Activated CD8-positive, alpha-beta memory T cell treated with anti-CD3 and anti-CD28 coated beads, Interleukin-2, amount 50 U/mL, for 4 hours (primary cell): ENCODE data around the gene TPH1.

Source experiments
- DNase-seq: peaks from one replicate; pipeline ENCODE4 v3.0.0-alpha.2; 2020

The TPH1 gene

DNA sequence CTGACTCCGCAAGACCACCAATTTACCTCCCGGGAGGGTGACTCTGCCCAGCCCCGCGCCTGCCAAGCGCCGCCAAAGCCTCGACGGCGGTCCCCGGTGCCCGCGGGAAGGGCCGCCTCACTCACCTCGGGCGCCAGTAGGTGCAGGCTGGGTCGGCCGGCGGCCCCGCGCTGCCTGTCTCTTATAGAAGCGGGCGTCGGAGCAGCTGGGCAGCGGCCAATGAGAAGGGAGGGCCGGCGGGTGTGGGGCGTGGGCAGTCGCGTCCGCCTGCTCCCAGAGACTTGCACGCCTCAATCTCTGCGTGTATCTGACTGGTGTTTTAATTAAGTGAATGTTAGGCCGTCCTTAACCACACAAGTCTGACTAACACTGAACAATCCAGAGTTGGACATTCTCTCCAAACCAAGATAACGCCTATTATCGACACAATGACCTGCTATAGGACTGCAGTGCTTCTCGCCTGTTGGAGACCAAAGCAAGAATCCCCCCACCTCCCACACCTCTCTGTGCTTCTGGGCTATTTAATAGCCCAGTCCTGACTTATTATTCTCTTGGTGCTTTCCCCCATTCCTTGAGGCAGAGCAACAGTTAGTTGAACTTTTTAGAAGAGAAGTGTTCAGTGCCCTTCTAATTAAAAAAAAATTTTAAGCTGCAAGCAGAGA is at the start of gene TPH1:
Gene TPH1, minus strand, starts transcription at position 154 of the 662 bp plus-strand sequence. CDS start 5,507 bp downstream, outside the sequence.
- no peak for DNase-seq

GRCh38 chr11:18093959-18094358 is 47.9 kb upstream of the TPH1 start:
- no peak for DNase-seq

- DNase-seq, result no peak
These were observed 45.7 kb upstream of the TPH1 start for GRCh38 chr11:18091731-18092130.

DNA sequence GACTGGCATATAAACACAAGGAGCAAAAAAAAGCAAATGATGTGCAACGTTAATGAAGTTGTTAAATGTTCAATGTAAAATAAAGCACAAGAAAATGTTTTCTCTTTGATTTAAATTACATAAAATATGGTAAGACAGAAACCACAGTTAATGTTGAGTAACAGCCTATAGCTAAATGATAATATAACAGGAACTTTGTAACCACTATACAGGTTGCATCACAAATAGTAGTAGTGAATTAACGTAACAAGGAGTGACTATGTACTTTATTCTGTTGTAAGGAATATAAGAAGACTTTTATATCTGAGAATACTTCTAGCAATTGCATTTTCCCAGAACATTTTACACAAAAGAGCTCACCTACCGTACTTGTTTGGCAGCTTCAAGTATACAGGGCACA is 42.9 kb upstream of the TPH1 start:
- DNase-seq, result no peak

DNA sequence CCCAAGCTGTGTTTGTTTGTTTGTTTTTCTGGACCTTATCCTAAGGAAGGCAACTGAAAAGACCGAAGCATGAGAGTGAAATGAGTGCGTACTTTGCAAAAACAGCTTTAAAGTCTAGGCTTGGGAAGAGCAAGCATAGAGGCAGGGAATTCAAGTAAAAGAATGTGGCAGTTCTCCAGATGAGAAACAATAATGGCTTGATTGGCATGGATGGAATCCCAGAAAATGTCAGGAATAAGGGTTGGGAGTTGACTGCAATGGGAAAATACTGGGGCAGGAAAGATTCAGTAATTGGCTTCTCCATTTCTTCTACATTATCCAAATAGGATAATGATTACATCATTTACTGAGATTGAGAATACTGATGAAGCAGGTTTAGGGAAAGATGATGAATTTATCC is 42.3 kb upstream of the TPH1 start:
- no peak for DNase-seq

DNA sequence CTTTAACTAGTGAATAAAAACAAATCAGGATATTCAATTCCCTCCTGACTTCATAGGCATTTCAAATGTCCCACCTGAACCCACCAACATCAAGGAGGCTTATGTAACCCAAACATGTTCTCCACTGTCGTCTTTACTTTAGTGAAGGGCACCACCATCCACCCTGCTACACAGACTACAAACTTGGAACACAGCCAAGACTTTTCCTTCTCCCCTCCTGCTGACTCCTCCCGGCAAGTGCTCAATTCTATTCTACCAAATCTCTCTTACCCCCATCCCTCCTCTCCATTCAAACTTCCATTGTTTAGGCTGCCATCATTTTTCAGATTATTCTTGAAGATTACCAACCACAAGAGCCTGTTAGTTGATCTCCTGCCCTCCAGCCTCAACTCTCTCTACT is 35.5 kb upstream of the TPH1 start:
- DNase-seq, result no peak

GRCh38 chr11:18080451-18080850 is 34.4 kb upstream of the TPH1 start:
- DNase-seq, result no peak

GRCh38 chr11:18078909-18079308 is 32.8 kb upstream of the TPH1 start:
- DNase-seq, result no peak

- no peak for DNase-seq
These were observed 29.4 kb upstream of the TPH1 start for GRCh38 chr11:18075444-18075843.

DNA sequence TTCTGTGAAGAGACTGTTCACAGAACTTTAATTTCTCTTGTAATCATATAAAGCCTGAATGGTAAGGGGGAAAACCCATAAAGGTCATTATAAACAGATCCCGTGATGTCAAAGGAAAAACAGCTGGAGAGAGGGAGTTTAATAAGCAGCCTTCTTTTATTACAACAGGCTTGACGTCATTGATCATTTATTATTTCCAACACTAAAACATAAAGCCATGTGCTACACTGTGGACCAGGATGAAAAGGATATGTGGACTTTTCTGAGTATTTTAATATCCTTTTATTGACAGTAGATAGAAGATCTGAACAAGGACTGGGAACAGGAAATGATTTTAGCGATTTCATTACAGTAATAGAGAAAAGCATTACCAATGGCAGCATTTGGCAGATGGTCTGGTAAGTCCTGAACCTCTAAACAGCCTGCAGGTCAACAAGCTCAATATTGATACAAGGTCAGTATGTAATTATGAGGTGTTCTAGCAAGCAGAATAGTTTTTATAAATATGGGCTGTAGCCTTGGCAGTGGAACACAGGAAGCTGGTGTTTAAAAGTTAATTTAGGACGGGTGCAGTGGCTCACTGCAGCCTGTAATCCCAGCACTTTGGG is 25.1 kb upstream of the TPH1 start:
- no peak for DNase-seq

GRCh38 chr11:18067372-18067771 is 21.3 kb upstream of the TPH1 start:
- DNase-seq, result no peak

GRCh38 chr11:18066626-18067025 is 20.6 kb upstream of the TPH1 start:
- DNase-seq, result no peak

DNA sequence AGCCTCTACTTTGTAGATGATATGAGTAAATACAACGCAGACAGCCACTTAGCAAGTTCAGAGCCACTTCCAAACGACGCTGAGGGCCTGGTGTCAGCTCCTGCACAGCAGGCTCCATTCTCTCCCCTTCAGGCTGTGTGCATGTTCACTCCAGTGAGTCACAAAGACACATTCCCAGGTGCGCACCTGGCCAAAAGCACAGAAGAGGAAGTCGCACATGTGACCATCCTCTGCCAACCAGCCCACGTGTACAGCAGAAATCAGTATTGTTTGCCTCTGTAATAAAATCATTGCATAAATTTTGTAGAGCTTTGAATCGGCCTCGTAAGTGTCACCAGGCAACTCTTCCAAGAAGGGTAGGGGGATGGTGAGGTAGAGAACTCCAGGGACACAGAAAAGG is 19.5 kb upstream of the TPH1 start:
- no peak for DNase-seq

- no peak for DNase-seq
These were observed 18.5 kb upstream of the TPH1 start for GRCh38 chr11:18064450-18065054.

DNA sequence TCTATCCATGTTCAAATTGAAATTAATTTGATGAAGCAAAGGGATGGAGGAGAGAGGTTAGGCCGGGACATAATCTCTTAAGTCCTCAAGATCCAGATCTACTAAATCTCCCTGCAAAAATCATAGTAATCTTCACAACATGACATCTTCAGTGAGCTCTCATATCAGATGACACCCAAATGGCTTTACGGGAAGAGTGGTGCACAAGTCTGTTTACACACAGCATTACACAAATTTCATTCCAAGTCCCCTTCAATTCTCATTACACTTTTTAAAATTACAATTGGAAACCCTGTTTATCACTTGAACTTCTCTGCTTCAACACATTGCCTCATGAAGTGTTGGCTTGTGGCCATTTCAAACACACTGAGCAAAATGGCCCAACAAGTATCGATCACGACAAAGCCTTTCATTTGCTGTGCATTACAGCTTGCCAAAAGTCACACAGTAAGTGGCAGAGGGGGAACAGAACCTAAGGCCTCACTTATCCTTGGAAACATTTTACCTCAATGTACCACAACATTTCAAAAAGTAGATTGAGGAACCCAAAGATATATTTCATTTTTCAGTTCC is 17.9 kb upstream of the TPH1 start:
- no peak for DNase-seq

- DNase-seq, result no peak
These were observed 17.1 kb upstream of the TPH1 start for GRCh38 chr11:18063125-18063524.

GRCh38 chr11:18061351-18061750 is 15.3 kb upstream of the TPH1 start:
- no peak for DNase-seq

DNA sequence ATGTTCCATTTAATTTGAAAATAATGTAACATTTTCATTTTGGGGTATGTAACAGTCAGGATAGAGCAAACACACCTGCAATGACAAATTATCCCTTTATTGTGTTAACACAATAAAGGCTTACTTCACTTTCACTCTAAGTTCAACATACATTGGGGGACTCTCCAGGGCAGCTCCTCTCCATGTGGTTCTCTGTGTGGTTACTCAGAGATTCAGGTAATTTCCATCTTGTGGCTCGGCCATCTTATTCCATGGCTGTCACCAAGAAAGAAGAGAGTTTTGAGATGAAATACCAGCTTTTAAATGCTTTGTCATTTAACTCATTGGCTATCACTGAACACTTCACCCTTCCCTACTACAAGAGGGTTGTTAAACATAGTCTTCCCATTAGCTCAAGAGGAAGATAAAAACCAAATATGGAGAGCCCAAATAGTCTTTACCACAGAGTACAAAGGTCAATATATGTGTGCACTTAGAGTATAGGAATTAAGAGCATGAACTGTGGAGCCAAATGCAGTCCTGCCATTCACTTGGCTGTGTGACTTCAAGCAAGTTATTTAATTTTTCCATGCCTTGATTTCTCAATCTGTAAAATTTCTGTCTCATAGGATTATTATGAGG is 10.6 kb upstream of the TPH1 start:
- no peak for DNase-seq

DNA sequence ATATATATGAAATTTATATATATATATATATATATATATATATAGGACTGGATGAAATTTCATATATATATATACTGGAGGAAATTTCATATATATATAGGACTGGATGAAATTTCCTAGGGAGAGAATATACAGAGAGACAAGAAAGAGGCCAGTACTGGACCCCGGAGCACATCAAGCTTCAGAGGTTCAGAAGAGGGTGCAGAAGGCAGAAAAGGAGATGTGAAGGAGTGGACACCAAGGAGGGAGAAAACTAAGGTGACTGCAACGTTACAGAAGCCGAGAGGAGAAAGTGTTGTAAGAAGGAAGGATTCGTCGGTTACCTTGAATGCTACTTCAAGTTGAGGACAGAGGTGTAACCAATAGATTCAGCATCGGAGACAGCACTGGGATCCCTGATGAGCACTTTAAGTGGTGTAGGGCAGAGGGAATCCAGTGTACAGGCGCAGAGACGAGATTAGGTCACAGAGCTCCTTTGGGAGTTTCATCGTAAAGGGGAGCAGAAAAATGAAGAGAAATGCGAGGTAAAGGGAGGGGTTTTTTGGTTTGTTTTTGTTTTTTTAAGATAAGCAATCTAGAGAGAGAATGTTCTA is 8.5 kb upstream of the TPH1 start:
- no peak for DNase-seq

DNA sequence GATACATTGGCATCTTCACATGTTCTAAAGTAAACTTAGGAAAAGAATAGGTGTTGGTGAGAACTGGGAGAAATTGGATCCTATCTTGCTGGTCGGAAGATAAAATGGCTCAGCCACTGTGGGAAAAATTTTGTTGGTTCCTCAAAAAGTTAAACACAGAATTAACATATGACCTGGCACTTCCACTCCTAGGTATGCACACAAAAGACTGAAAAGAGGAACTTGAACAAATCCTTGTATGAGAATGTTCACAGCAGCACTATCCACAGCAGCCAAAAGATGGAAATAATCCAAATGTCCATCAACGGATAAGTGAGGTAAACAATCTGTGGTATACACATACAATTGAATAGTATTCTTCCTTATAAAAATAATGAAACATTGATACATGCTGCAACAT is 4.8 kb upstream of the TPH1 start:
- DNase-seq, result no peak

DNA sequence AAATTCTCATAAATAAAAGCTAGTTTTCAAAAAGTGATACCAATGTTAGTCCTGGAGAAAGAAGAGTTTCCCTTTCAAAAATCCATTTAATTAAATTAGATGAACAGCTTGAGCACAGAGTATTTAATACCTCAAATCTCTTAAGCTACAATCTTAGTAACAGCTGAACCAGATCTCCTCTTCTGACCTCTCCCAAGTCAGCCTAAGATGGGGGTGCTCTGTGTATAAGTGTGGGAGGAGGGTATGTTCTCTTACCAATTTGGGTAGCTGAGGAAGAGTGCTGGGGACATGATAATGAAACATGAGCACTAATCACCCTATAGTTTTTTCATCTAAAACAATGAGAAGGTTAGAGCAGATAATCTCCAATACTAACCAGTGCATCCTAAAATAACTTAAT is 9.6 kb downstream of the TPH1 start:
- DNase-seq, result no peak

- no peak for DNase-seq
These were observed 18.6 kb downstream of the TPH1 start for GRCh38 chr11:18027475-18027874.

- DNase-seq, result no peak
These were observed 23.6 kb downstream of the TPH1 start for GRCh38 chr11:18022419-18022818.
